GM23248 (cell line): ENCODE results near the gene E2F8.

Experiments used
- EZH2 ChIP-seq: fragments of 200-600 bp; sonication (generic); IDR thresholded peaks from 2 replicates; pipeline ENCODE4 v1.6.1; 2018; ENCODE audit warnings: antibody characterized with exemption, mild to moderate bottlenecking; ENCODE audit not compliant: insufficient read depth, poor library complexity, severe bottlenecking
- EZH2phosphoT487 ChIP-seq: fragments of 200-600 bp; sonication (generic); IDR thresholded peaks from 2 replicates; pipeline ENCODE4 v1.6.1; 2018; ENCODE audit warnings: antibody characterized with exemption, moderate library complexity, mild to moderate bottlenecking, low read depth; ENCODE audit not compliant: insufficient read depth

DNA sequence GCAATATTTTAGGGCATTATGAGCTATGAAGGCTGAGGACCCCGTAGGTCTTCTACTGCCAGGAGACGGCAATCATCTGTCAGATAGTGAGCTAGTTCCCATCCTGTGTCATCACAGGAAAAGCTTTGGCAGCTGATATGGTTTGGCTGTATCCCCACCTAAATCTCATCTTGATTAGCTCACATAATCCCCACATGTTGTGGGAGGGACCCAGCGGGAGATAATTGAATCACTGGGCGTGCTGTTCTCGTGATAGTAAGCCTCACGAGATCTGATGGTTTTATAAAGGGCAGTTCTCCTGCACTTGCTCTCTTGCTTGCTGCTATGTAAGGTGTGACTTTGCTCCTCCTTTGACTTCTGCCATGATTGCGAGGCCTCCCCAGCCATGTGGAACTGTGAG lies 57.1 kb downstream of the E2F8 start:
- no peak for TF ChIP-seq EZH2
- no peak for TF ChIP-seq EZH2phosphoT487
